CD14-positive monocyte (primary cell): ENCODE data around the gene TBC1D25. TPM values are rescaled to one million over a fixed set of nuclear protein-coding genes. Genes with fewer than 3 reads are reported as not detected.

Experiments
- DNase-seq, 3 donors: peaks; one replicate each; pipeline ENCODE4 v3.0.0-alpha.2; 2011 to 2022
- H2AFZ ChIP-seq: 2 replicates; pipeline ENCODE4 v1.6.0; 2012; ENCODE audit warnings: mild to moderate bottlenecking, low read depth, low read length, inconsistent platforms; ENCODE audit not compliant: insufficient read depth, poor library complexity, severe bottlenecking
- H3K27ac ChIP-seq, 2 donors: 1 replicate in 1 of 2; 2 replicates in 1 of 2; pipeline ENCODE4 v1.5.1; 2012 to 2013; ENCODE audit warnings: low read length in 2 of 2, control low read depth in 1 of 2, inconsistent platforms in 1 of 2, low read depth in 1 of 2, mild to moderate bottlenecking in 1 of 2
- H3K27me3 ChIP-seq, 2 donors: one replicate each; pipeline versions ENCODE4 v1.6.0 to v1.6.1; 2011 to 2013; ENCODE audit warnings: low read length in 2 of 2; ENCODE audit not compliant: control insufficient read depth in 2 of 2, insufficient read depth in 2 of 2
- H3K36me3 ChIP-seq, 2 donors: replicated peaks in 1 of 2; 1 replicate in 1 of 2; 2 replicates in 1 of 2; pipeline versions ENCODE4 v1.5.1 to v1.6.1; 2012 to 2013; ENCODE audit warnings: low read length in 2 of 2, control low read depth in 1 of 2, inconsistent platforms in 1 of 2, mild to moderate bottlenecking in 1 of 2; ENCODE audit not compliant: insufficient read depth in 2 of 2, control insufficient read depth in 1 of 2
- H3K4me1 ChIP-seq, 2 donors: 1 replicate in 1 of 2; 2 replicates in 1 of 2; pipeline versions ENCODE4 v1.5.1 to v1.6.1; 2012 to 2013; ENCODE audit warnings: low read length in 2 of 2, control low read depth in 1 of 2, inconsistent platforms in 1 of 2, mild to moderate bottlenecking in 1 of 2, moderate library complexity in 1 of 2; ENCODE audit not compliant: insufficient read depth in 2 of 2, control insufficient read depth in 1 of 2
- H3K4me2 ChIP-seq: replicated peaks from 2 replicates; pipeline ENCODE3; 2012; ENCODE audit warnings: low read length, moderate library complexity, mild to moderate bottlenecking; ENCODE audit not compliant: poor library complexity, severe bottlenecking; ENCODE audit errors: extremely low read depth
- H3K4me3 ChIP-seq, 3 experiments: fragments of 200-600 bp in 1 of 3; sonication (generic) in 1 of 3; replicated peaks in 1 of 3; 1 replicate in 2 of 3; 2 replicates in 1 of 3; pipeline ENCODE4 v1.5.1; 2011 to 2013; ENCODE audit warnings: low read length in 3 of 3, mild to moderate bottlenecking in 3 of 3, control low read depth in 2 of 3, low read depth in 2 of 3, inconsistent platforms in 1 of 3, moderate library complexity in 1 of 3
- H3K79me2 ChIP-seq: 2 replicates; pipeline ENCODE4 v1.6.0; 2012; ENCODE audit warnings: mild to moderate bottlenecking, control low read depth, inconsistent platforms, low read length, moderate library complexity; ENCODE audit not compliant: insufficient read depth
- H3K9ac ChIP-seq: 2 replicates; pipeline ENCODE4 v1.6.0; 2017; ENCODE audit warnings: low read length, mild to moderate bottlenecking; ENCODE audit not compliant: insufficient read depth, poor library complexity, severe bottlenecking
- H3K9me3 ChIP-seq, 2 donors: replicated peaks in 1 of 2; 1 replicate in 1 of 2; 2 replicates in 1 of 2; pipeline versions ENCODE4 v1.5.1 to v1.6.1; 2012 to 2013; ENCODE audit warnings: low read length in 2 of 2, control low read depth in 1 of 2; ENCODE audit not compliant: control insufficient read depth in 1 of 2, insufficient read depth in 1 of 2
- H4K20me1 ChIP-seq: 2 replicates; pipeline ENCODE4 v1.6.0; 2012; ENCODE audit warnings: mild to moderate bottlenecking, low read length, control low read depth, moderate library complexity; ENCODE audit not compliant: insufficient read depth
- H3K27ac Mint-ChIP-seq, 7 donors: one replicate each; pipeline ENCODE4 v1.8.0; 2020; ENCODE audit warnings: mild to moderate bottlenecking in 7 of 7, mixed read lengths in 7 of 7, moderate library complexity in 6 of 7, inconsistent platforms in 2 of 7
- H3K27me3 Mint-ChIP-seq, 3 donors: one replicate each; pipeline ENCODE4 v1.8.0; 2021 to 2022; ENCODE audit warnings: low read depth in 3 of 3, mild to moderate bottlenecking in 3 of 3, mixed read lengths in 3 of 3, moderate library complexity in 3 of 3, inconsistent platforms in 1 of 3
- H3K36me3 Mint-ChIP-seq, 2 donors: one replicate each; pipeline ENCODE4 v1.8.0; 2020; ENCODE audit warnings: mixed read lengths in 2 of 2, inconsistent platforms in 1 of 2, mild to moderate bottlenecking in 1 of 2
- H3K4me1 Mint-ChIP-seq: one replicate; pipeline ENCODE4 v1.8.0; 2020; ENCODE audit warnings: mild to moderate bottlenecking, mixed read lengths
- H3K4me3 Mint-ChIP-seq, 2 donors: one replicate each; pipeline ENCODE4 v1.8.0; 2020; ENCODE audit warnings: mild to moderate bottlenecking in 2 of 2, mixed read lengths in 2 of 2, moderate library complexity in 1 of 2
- H3K9me3 Mint-ChIP-seq, 7 donors: one replicate each; pipeline ENCODE4 v1.8.0; 2020 to 2022; ENCODE audit warnings: mixed read lengths in 7 of 7, mild to moderate bottlenecking in 6 of 7, moderate library complexity in 6 of 7, inconsistent platforms in 2 of 7
- CTCF ChIP-seq: fragments of 200-600 bp; IDR thresholded peaks from one replicate; pipeline ENCODE4 v1.8.0; 2022; ENCODE audit warnings: antibody characterized with exemption, mild to moderate bottlenecking
- WGBS: methylation state at CpG from one replicate; pipeline ENCODE4 v1.1.5; 2013; ENCODE audit warnings: missing lambda C conversion rate; ENCODE audit not compliant: insufficient coverage; 5-methylcytosine and 5-hydroxymethylcytosine counted together
- intact Hi-C, 2 donors: fragments of 100-400 bp; cut with micrococcal nuclease; formaldehyde crosslinking; loops; one replicate each; pipeline versions ENCODE4 v1.15.0 to v1.15.1; 2023
- polyA plus RNA-seq, 3 donors: library from polyadenylated mRNA; depleted of rRNA in 1 of 3; unstranded in 2 of 3; stranded (reverse) in 1 of 3; fragments of 300-500 nt in 2 of 3; fragments of >200 nt in 1 of 3; fragmentation: Illumina TruSeq in 2 of 3; gene quantifications; 1 replicate in 2 of 3; 2 replicates in 1 of 3; pipeline ENCODE4 v1.2.3, GENCODE V29; 2012 to 2021

TBC1D25 gene
- polyA plus RNA-seq, 3 donors, result 5.7 to 16.9 (median 6.6) TPM

GRCh38 chrX:48504261-48504660 lies 35.3 kb upstream of the TBC1D25 start:
- Histone ChIP-seq H3K79me2 (no peaks in the 10 kb centered on the region), H4K20me1 (no peaks in the 10 kb centered on the region), H3K27me3 (no peaks in the 10 kb centered on the region), H3K9me3 (no peaks in the 10 kb centered on the region), H3K4me3 (no peak overlapping the region), H3K9ac (no peak overlapping the region), H3K4me1 (peaks cover 6 to 8% of the 10 kb centered on the region in 2 donors), H2AFZ (no peak overlapping the region), H3K4me2 (no peak overlapping the region), H3K36me3 (no peaks in the 10 kb centered on the region), H3K27ac (no peak overlapping the region)
- no CpG with 5 or more reads among the region's 7 CpGs for WGBS
- peak overlapping the region in 1 of 7 donors; percentile 59 for H3K27ac Mint-ChIP-seq
- no peak for DNase-seq
- TF ChIP-seq CTCF, result no peak
- no peaks in the 10 kb centered on the region for H3K36me3 Mint-ChIP-seq
- peaks cover 5% of the 10 kb centered on the region for H3K4me1 Mint-ChIP-seq
- no peak overlapping the region for H3K4me3 Mint-ChIP-seq
- peaks cover 0 to 8% (median 4%) of the 10 kb centered on the region in 3 donors for H3K27me3 Mint-ChIP-seq
- peaks cover 0 to 6% (median 0%) of the 10 kb centered on the region in 7 donors for H3K9me3 Mint-ChIP-seq
- intact Hi-C loops, result no loop called here

DNA sequence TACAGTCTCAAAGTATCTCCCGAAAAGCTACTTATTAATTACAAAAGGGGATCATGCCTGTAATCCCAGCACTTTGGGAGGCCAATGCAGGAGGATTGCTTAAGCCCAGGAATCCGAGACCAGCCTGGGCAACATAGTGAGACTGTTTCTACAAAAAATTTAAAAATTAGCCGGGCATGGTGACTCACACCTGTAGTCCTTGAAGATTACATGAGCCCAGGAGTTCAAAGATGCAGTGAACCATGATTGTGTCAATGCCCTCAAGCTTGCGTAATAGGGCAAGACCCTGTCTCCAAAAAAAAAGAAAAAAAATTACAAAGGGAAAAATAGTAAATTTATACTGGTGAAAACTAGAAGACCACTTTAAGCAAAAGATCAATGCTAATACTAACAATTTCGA lies 34.0 kb upstream of the TBC1D25 start:
- H3K4me2 ChIP-seq, result no peak overlapping the region
- Mint-ChIP-seq H3K9me3 (peaks cover 0 to 9% (median 1%) of the 10 kb centered on the region in 7 donors), H3K4me3 (no peak overlapping the region), H3K27ac (no peak overlapping the region), H3K27me3 (peaks cover 0 to 10% (median 4%) of the 10 kb centered on the region in 3 donors), H3K4me1 (peaks cover 11% of the 10 kb centered on the region), H3K36me3 (peaks cover 0 to 2% of the 10 kb centered on the region in 2 donors)
- no peaks in the 10 kb centered on the region for H3K36me3 ChIP-seq
- intact Hi-C loops, result no loop called here
- H3K9ac ChIP-seq, result no peak overlapping the region
- H3K4me3 ChIP-seq, result no peak overlapping the region
- H4K20me1 ChIP-seq, result no peaks in the 10 kb centered on the region
- H3K27ac ChIP-seq, result no peak overlapping the region
- DNase-seq, result no peak
- H3K4me1 ChIP-seq, result peaks cover 11 to 12% of the 10 kb centered on the region in 2 donors
- TF ChIP-seq CTCF, result no peak
- H3K79me2 ChIP-seq, result no peaks in the 10 kb centered on the region
- H2AFZ ChIP-seq, result no peak overlapping the region
- 80% methylated on average over 1 of the region's 5 CpGs for WGBS
- H3K27me3 ChIP-seq, result no peaks in the 10 kb centered on the region
- no peaks in the 10 kb centered on the region for H3K9me3 ChIP-seq
